ENCODE results near the gene ISG20.

DNA sequence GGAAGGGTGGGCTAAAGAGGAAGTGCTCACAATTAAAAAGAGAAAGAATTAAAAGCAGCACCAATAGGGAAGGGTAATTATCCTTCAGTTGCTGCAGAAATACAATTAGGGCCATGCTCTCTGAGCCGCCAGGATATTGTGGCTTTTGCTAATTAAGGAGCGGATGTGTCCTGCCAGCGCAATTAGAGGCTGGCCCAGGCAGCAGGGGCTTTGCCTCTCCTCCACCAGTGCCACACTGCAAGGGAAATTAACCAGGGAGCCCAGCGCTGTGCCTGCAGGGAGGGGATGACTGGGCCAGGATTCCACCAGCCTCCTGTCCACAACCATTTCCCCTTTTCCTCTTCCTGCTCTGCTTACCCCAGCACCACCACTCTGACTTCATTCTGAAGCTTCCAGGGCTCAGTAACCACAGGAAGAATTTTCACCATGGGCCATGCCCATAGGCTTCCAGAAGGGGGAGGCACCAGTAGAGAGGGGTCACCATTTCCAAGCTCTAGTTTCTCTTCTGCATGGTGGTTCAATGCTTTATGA is 28.1 kb upstream of the ISG20 start:
- TF ChIP-seq POLR2A (IDR thresholded peaks at IDR 0.05; ENCODE audit: low read length) (no peak), EHMT2 (IDR thresholded peaks at IDR 0.05; ENCODE audit: low read depth) (no peak)
- TF ChIP-seq, protein P1, sequence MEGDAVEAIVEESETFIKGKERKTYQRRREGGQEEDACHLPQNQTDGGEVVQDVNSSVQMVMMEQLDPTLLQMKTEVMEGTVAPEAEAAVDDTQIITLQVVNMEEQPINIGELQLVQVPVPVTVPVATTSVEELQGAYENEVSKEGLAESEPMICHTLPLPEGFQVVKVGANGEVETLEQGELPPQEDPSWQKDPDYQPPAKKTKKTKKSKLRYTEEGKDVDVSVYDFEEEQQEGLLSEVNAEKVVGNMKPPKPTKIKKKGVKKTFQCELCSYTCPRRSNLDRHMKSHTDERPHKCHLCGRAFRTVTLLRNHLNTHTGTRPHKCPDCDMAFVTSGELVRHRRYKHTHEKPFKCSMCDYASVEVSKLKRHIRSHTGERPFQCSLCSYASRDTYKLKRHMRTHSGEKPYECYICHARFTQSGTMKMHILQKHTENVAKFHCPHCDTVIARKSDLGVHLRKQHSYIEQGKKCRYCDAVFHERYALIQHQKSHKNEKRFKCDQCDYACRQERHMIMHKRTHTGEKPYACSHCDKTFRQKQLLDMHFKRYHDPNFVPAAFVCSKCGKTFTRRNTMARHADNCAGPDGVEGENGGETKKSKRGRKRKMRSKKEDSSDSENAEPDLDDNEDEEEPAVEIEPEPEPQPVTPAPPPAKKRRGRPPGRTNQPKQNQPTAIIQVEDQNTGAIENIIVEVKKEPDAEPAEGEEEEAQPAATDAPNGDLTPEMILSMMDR (IDR thresholded peaks at IDR 0.05), result no peak

Data from A549 (cell line).